ENCODE measurements around the gene P3H4.

The P3H4 gene

GRCh38 chr17:41769346-41769862, 42.3 kb downstream of the P3H4 start:
- no peak for DNase-seq

GRCh38 chr17:41768682-41769288, 43.0 kb downstream of the P3H4 start:
- DNase-seq: no peak

GRCh38 chr17:41767324-41768042, 44.3 kb downstream of the P3H4 start:
- DNase-seq: no peak

GRCh38 chr17:41766135-41766534, 45.6 kb downstream of the P3H4 start:
- DNase-seq: no peak

- DNase-seq: no peak
Measured at GRCh38 chr17:41763327-41763726, 48.4 kb downstream of the P3H4 start.

- no peak for DNase-seq
Measured at GRCh38 chr17:41762841-41763240, 48.9 kb downstream of the P3H4 start.

GRCh38 chr17:41762391-41762790, 49.4 kb downstream of the P3H4 start:
- no peak for DNase-seq

- no peak for DNase-seq
Measured at GRCh38 chr17:41760878-41761277, 50.9 kb downstream of the P3H4 start.

GRCh38 chr17:41758601-41759000, 53.1 kb downstream of the P3H4 start:
- no peak for DNase-seq

GRCh38 chr17:41754066-41754465, 57.7 kb downstream of the P3H4 start:
- no peak for DNase-seq
